Measurements from ENCODE around the gene DIP2B. TPM values are rescaled to one million over a fixed set of nuclear protein-coding genes. Genes with fewer than 3 reads are reported as not detected.

DIP2B gene
- total RNA-seq, 3 donors from 2014 or later (not counting 1 experiment from before 2014, with no cell fraction given) = 17.2 to 23.2 (median 22.2) TPM

- Mint-ChIP-seq H3K4me3 (no peak overlapping the region), H3K27me3 (ENCODE audit: low read depth in 2 of 2) (no peaks in the 10 kb centered on the region), H3K27ac (no peak overlapping the region), H3K36me3 (no peaks in the 10 kb centered on the region), H3K4me1 (peaks cover 22 to 38% of the 10 kb centered on the region in 2 donors), H3K9me3 (no peaks in the 10 kb centered on the region)
- Histone ChIP-seq H3K27me3 (ENCODE audit: control insufficient read depth, insufficient read depth, low read length) (no peaks in the 10 kb centered on the region), H3K4me3 (ENCODE audit: low read length) (no peak overlapping the region), H3K4me1 (ENCODE audit: control insufficient read depth, insufficient read depth, low read length) (no peaks in the 10 kb centered on the region), H3K27ac (ENCODE audit: low read length) (no peak overlapping the region), H3K9me3 (ENCODE audit: control insufficient read depth, insufficient read depth, low read length) (no peaks in the 10 kb centered on the region), H3K36me3 (ENCODE audit: control insufficient read depth, insufficient read depth, low read length) (no peaks in the 10 kb centered on the region)
- no peak for TF ChIP-seq CTCF (IDR thresholded peaks at IDR 0.05)
- WGBS (ENCODE audit: insufficient coverage) = no CpG with 5 or more reads among the region's 1 CpG
- no peak for DNase-seq
- intact Hi-C loops (cut with micrococcal nuclease) = no loop called here
- no peak for ATAC-seq
These were observed 54.2 kb downstream of the DIP2B start for GRCh38 chr12:50558970-50559369.

- Histone ChIP-seq H3K36me3 (ENCODE audit: control insufficient read depth, insufficient read depth, low read length) (no peaks in the 10 kb centered on the region), H3K9me3 (ENCODE audit: control insufficient read depth, insufficient read depth, low read length) (no peaks in the 10 kb centered on the region), H3K4me3 (ENCODE audit: low read length) (no peak overlapping the region), H3K27me3 (ENCODE audit: control insufficient read depth, insufficient read depth, low read length) (no peaks in the 10 kb centered on the region), H3K4me1 (ENCODE audit: control insufficient read depth, insufficient read depth, low read length) (no peaks in the 10 kb centered on the region), H3K27ac (ENCODE audit: low read length) (no peak overlapping the region)
- intact Hi-C loops (cut with micrococcal nuclease) = no loop called here
- WGBS (ENCODE audit: insufficient coverage) = 93% methylated on average over 5 of the region's 7 CpGs
- no peak overlapping the region for H3K4me3 Mint-ChIP-seq
- H3K36me3 Mint-ChIP-seq = no peaks in the 10 kb centered on the region
- H3K27ac Mint-ChIP-seq = no peak overlapping the region
- TF ChIP-seq CTCF (IDR thresholded peaks at IDR 0.05) = no peak
- ATAC-seq = no peak
- no peaks in the 10 kb centered on the region for H3K27me3 Mint-ChIP-seq (ENCODE audit: low read depth in 2 of 2)
- no peak for DNase-seq
- H3K9me3 Mint-ChIP-seq = no peaks in the 10 kb centered on the region
- H3K4me1 Mint-ChIP-seq = peaks cover 26 to 34% of the 10 kb centered on the region in 2 donors
These were observed 58.0 kb downstream of the DIP2B start for GRCh38 chr12:50562520-50563433.

- DNase-seq (no peak), ATAC-seq (no peak)
- no peak for TF ChIP-seq CTCF (IDR thresholded peaks at IDR 0.05)
- intact Hi-C loops (cut with micrococcal nuclease) = no loop called here
- Mint-ChIP-seq H3K4me1 (peaks cover 24 to 35% of the 10 kb centered on the region in 2 donors), H3K27me3 (ENCODE audit: low read depth in 2 of 2) (no peaks in the 10 kb centered on the region), H3K27ac (no peak overlapping the region), H3K36me3 (no peaks in the 10 kb centered on the region), H3K9me3 (no peaks in the 10 kb centered on the region), H3K4me3 (no peak overlapping the region)
- H3K9me3 ChIP-seq (ENCODE audit: control insufficient read depth, insufficient read depth, low read length) = no peaks in the 10 kb centered on the region
- no peaks in the 10 kb centered on the region for H3K27me3 ChIP-seq (ENCODE audit: control insufficient read depth, insufficient read depth, low read length)
- 100% methylated on average over 1 of the region's 1 CpG for WGBS (ENCODE audit: insufficient coverage)
- no peaks in the 10 kb centered on the region for H3K36me3 ChIP-seq (ENCODE audit: control insufficient read depth, insufficient read depth, low read length)
- no peak overlapping the region for H3K27ac ChIP-seq (ENCODE audit: low read length)
- no peak overlapping the region for H3K4me3 ChIP-seq (ENCODE audit: low read length)
- no peaks in the 10 kb centered on the region for H3K4me1 ChIP-seq (ENCODE audit: control insufficient read depth, insufficient read depth, low read length)
These were observed 58.6 kb downstream of the DIP2B start for GRCh38 chr12:50563434-50563787.

All from natural killer cell (primary cell).